Measurements from ENCODE around the gene MXI1. TPM values are rescaled to one million over a fixed set of nuclear protein-coding genes. Genes with fewer than 3 reads are reported as not detected.

Gene MXI1
- total RNA-seq, 2 experiments from 2014 or later: 11.7 to 22.3 TPM

- no peak for DNase-seq (ENCODE audit: low spot score)
- Histone ChIP-seq H3K4me1 (ENCODE audit: insufficient read depth, low read length, poor library complexity, severe bottlenecking) (no peaks in the 10 kb centered on the region), H2AFZ (ENCODE audit: low read length) (no peak overlapping the region), H3K79me2 (ENCODE audit: insufficient read depth, low read depth, low read length) (no peaks in the 10 kb centered on the region), H3K36me3 (ENCODE audit: insufficient read depth, low read length) (no peaks in the 10 kb centered on the region), H3K4me3 (ENCODE audit: low read depth, low read length, poor library complexity, severe bottlenecking) (no peak overlapping the region), H3K9me3 (ENCODE audit: low read length) (no peaks in the 10 kb centered on the region), H3K9me2 (ENCODE audit: insufficient read depth, low read length) (no peaks in the 10 kb centered on the region), H4K20me1 (ENCODE audit: insufficient read depth, low read length) (no peaks in the 10 kb centered on the region), H3K27ac (ENCODE audit: low read depth, low read length, poor library complexity, severe bottlenecking) (no peak overlapping the region), H3K4me2 (ENCODE audit: low read length) (no peak overlapping the region)
- TF ChIP-seq CTCF (conservative IDR thresholded peaks at IDR 0.05; ENCODE audit: low read length) (no peak), EZH2phosphoT487 (IDR thresholded peaks at IDR 0.05; ENCODE audit: borderline replicate concordance, low read depth, low read length) (no peak)
- intact Hi-C loops (cut with micrococcal nuclease; ENCODE audit: unreplicated experiment): no loop called here
- ChIA-PET POLR2A (interaction anchor here (0.6 to 1.3 kb wide), 2 partner anchors 16 to 166 kb away, joined by 4 to 5 read pairs; no protein-coding TSS in a partner anchor), CTCF (ENCODE audit: unreplicated experiment) (no interaction called here)
- BruUV-seq (replicated peaks): no TSS peak
These were observed 31.0 kb upstream of the MXI1 start for GRCh38 chr10:110176141-110177030.

- Histone ChIP-seq H4K20me1 (ENCODE audit: insufficient read depth, low read length) (no peaks in the 10 kb centered on the region), H3K4me2 (ENCODE audit: low read length) (no peak overlapping the region), H3K27ac (ENCODE audit: low read depth, low read length, poor library complexity, severe bottlenecking) (no peak overlapping the region), H3K4me1 (ENCODE audit: insufficient read depth, low read length, poor library complexity, severe bottlenecking) (no peaks in the 10 kb centered on the region), H3K9me3 (ENCODE audit: low read length) (no peaks in the 10 kb centered on the region), H3K79me2 (ENCODE audit: insufficient read depth, low read depth, low read length) (no peaks in the 10 kb centered on the region), H2AFZ (ENCODE audit: low read length) (no peak overlapping the region), H3K9me2 (ENCODE audit: insufficient read depth, low read length) (no peaks in the 10 kb centered on the region), H3K36me3 (ENCODE audit: insufficient read depth, low read length) (no peaks in the 10 kb centered on the region), H3K4me3 (ENCODE audit: low read depth, low read length, poor library complexity, severe bottlenecking) (no peak overlapping the region)
- POLR2A ChIA-PET: no interaction called here
- no TSS peak for BruUV-seq (replicated peaks)
- no peak for DNase-seq (ENCODE audit: low spot score)
- CTCF ChIA-PET (ENCODE audit: unreplicated experiment): no interaction called here
- no peak for TF ChIP-seq CTCF (conservative IDR thresholded peaks at IDR 0.05; ENCODE audit: low read length)
- TF ChIP-seq EZH2phosphoT487 (IDR thresholded peaks at IDR 0.05; ENCODE audit: borderline replicate concordance, low read depth, low read length): no peak
- intact Hi-C loops (cut with micrococcal nuclease; ENCODE audit: unreplicated experiment): no loop called here
These were observed 28.2 kb upstream of the MXI1 start for GRCh38 chr10:110179220-110179619.

GRCh38 chr10:110181451-110181850 lies 26.0 kb upstream of the MXI1 start:
- H3K9me2 ChIP-seq (ENCODE audit: insufficient read depth, low read length): no peaks in the 10 kb centered on the region
- no TSS peak for BruUV-seq (replicated peaks)
- H3K27ac ChIP-seq (ENCODE audit: low read depth, low read length, poor library complexity, severe bottlenecking): no peak overlapping the region
- no peak overlapping the region for H2AFZ ChIP-seq (ENCODE audit: low read length)
- intact Hi-C loops (cut with micrococcal nuclease; ENCODE audit: unreplicated experiment): no loop called here
- POLR2A ChIA-PET: interaction anchor here (0.6 kb wide), 1 partner anchor 69 kb away, joined by 3 read pairs; no protein-coding TSS in a partner anchor
- TF ChIP-seq CTCF (conservative IDR thresholded peaks at IDR 0.05; ENCODE audit: low read length): no peak
- no peak for TF ChIP-seq EZH2phosphoT487 (IDR thresholded peaks at IDR 0.05; ENCODE audit: borderline replicate concordance, low read depth, low read length)
- H3K4me2 ChIP-seq (ENCODE audit: low read length): no peak overlapping the region
- no peak for DNase-seq (ENCODE audit: low spot score)
- H3K36me3 ChIP-seq (ENCODE audit: insufficient read depth, low read length): no peaks in the 10 kb centered on the region
- no peaks in the 10 kb centered on the region for H4K20me1 ChIP-seq (ENCODE audit: insufficient read depth, low read length)
- no peak overlapping the region for H3K4me3 ChIP-seq (ENCODE audit: low read depth, low read length, poor library complexity, severe bottlenecking)
- CTCF ChIA-PET (ENCODE audit: unreplicated experiment): no interaction called here
- H3K9me3 ChIP-seq (ENCODE audit: low read length): no peaks in the 10 kb centered on the region
- no peaks in the 10 kb centered on the region for H3K4me1 ChIP-seq (ENCODE audit: insufficient read depth, low read length, poor library complexity, severe bottlenecking)
- no peaks in the 10 kb centered on the region for H3K79me2 ChIP-seq (ENCODE audit: insufficient read depth, low read depth, low read length)

Data from OCI-LY7 (cell line).